Measurements from ENCODE around the gene BTBD9. TPM values are rescaled to one million over a fixed set of nuclear protein-coding genes. Genes with fewer than 3 reads are reported as not detected.

BTBD9 gene
- total RNA-seq, 1 experiment from 2014 or later: 10.8 TPM

DNA sequence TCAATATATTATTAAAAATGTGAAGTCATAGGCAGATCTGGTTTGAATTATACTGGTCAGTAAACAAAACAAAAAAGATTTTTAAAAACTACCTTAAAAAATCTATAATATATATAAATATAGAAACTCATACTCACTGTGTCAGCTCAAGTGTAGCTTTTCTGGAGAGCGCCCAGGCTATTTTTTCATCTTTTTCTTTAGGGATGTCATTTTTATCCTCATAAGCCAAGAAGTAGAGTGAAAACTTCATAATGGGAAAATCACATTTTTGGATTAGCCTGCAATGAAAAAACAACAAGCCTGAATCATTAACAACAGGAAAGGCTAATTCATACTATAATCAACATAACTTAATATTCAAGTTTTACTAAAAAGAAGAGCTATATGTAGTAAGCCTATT is 44.5 kb upstream of the BTBD9 start:
- Histone ChIP-seq H3K27ac (no peak overlapping the region), H4K20me1 (ENCODE audit: insufficient read depth) (peaks cover 10% of the 10 kb centered on the region), H3K4me2 (no peak overlapping the region), H3K4me1 (replicated peaks; ENCODE audit: insufficient read depth) (no peaks in the 10 kb centered on the region), H3K9me3 (ENCODE audit: insufficient read depth, low read depth) (no peaks in the 10 kb centered on the region), H3K79me2 (ENCODE audit: low read depth) (peaks cover 19% of the 10 kb centered on the region; the same call in 1 of the 2 replicates), H3F3A (ENCODE audit: insufficient read depth, low read depth) (no peaks in the 10 kb centered on the region), H3K27me3 (ENCODE audit: insufficient read depth, low read depth) (no peaks in the 10 kb centered on the region), H3K36me3 (ENCODE audit: low read depth) (peaks cover 25% of the 10 kb centered on the region; the same call in 1 of the 2 replicates), H2AFZ (no peak overlapping the region), H3K4me3 (no peak overlapping the region), H3K9me2 (ENCODE audit: insufficient read depth) (no peaks in the 10 kb centered on the region)
- no peak for TF ChIP-seq EZH2 (IDR thresholded peaks at IDR 0.05; ENCODE audit: low read depth)
- TF ChIP-seq CTCF (conservative IDR thresholded peaks at IDR 0.05): no peak
- intact Hi-C loops (cut with micrococcal nuclease; ENCODE audit: unreplicated experiment): no loop called here
- ChIA-PET POLR2A (ENCODE audit: unreplicated experiment) (interaction anchor here (0.8 kb wide), 1 partner anchor 92 kb away, joined by 11 read pairs; no protein-coding TSS in a partner anchor), CTCF (no interaction called here)
- BruUV-seq (replicated peaks): no TSS peak
- DNase-seq: no peak

GRCh38 chr6:38681850-38682249 is 42.1 kb upstream of the BTBD9 start:
- POLR2A ChIA-PET (ENCODE audit: unreplicated experiment): no interaction called here

GRCh38 chr6:38679668-38680067 is 39.9 kb upstream of the BTBD9 start:
- no peak overlapping the region for H2AFZ ChIP-seq
- no peaks in the 10 kb centered on the region for H4K20me1 ChIP-seq (ENCODE audit: insufficient read depth)
- intact Hi-C loops (cut with micrococcal nuclease; ENCODE audit: unreplicated experiment): loop anchor here (10.0 kb wide), 1 partner anchor 985 kb away; the partner anchor contains the start of gene MDGA1
- H3K4me1 ChIP-seq (replicated peaks; ENCODE audit: insufficient read depth): no peaks in the 10 kb centered on the region
- H3F3A ChIP-seq (ENCODE audit: insufficient read depth, low read depth): peaks cover 6% of the 10 kb centered on the region
- CTCF ChIA-PET: no interaction called here
- no peak overlapping the region for H3K27ac ChIP-seq
- no peaks in the 10 kb centered on the region for H3K9me2 ChIP-seq (ENCODE audit: insufficient read depth)
- TF ChIP-seq EZH2 (IDR thresholded peaks at IDR 0.05; ENCODE audit: low read depth) (no peak), CTCF (conservative IDR thresholded peaks at IDR 0.05) (no peak)
- peaks cover 37% of the 10 kb centered on the region for H3K36me3 ChIP-seq (ENCODE audit: low read depth)
- H3K4me3 ChIP-seq: no peak overlapping the region
- no peak for DNase-seq
- no TSS peak for BruUV-seq (replicated peaks)
- no peaks in the 10 kb centered on the region for H3K79me2 ChIP-seq (ENCODE audit: low read depth)
- H3K9me3 ChIP-seq (ENCODE audit: insufficient read depth, low read depth): no peaks in the 10 kb centered on the region
- H3K4me2 ChIP-seq: no peak overlapping the region
- POLR2A ChIA-PET (ENCODE audit: unreplicated experiment): no interaction called here
- no peaks in the 10 kb centered on the region for H3K27me3 ChIP-seq (ENCODE audit: insufficient read depth, low read depth)

More at GRCh38 chr6:38681850-38682249, 42.1 kb upstream of the BTBD9 start:
- Histone ChIP-seq H3K27ac (no peak overlapping the region), H3K79me2 (ENCODE audit: low read depth) (peaks cover 2% of the 10 kb centered on the region; the same call in 1 of the 2 replicates), H3K27me3 (ENCODE audit: insufficient read depth, low read depth) (no peaks in the 10 kb centered on the region), H3K9me2 (ENCODE audit: insufficient read depth) (no peaks in the 10 kb centered on the region), H4K20me1 (ENCODE audit: insufficient read depth) (peaks cover 5% of the 10 kb centered on the region), H3F3A (ENCODE audit: insufficient read depth, low read depth) (no peaks in the 10 kb centered on the region), H3K4me3 (no peak overlapping the region), H3K36me3 (ENCODE audit: low read depth) (peaks cover 35% of the 10 kb centered on the region), H3K9me3 (ENCODE audit: insufficient read depth, low read depth) (no peaks in the 10 kb centered on the region), H3K4me1 (replicated peaks; ENCODE audit: insufficient read depth) (no peaks in the 10 kb centered on the region), H2AFZ (no peak overlapping the region), H3K4me2 (no peak overlapping the region)
- BruUV-seq (replicated peaks): no TSS peak
- TF ChIP-seq CTCF (conservative IDR thresholded peaks at IDR 0.05) (no peak), EZH2 (IDR thresholded peaks at IDR 0.05; ENCODE audit: low read depth) (no peak)
- no peak for DNase-seq
- CTCF ChIA-PET: interaction anchor here (0.7 kb wide), 1 partner anchor 345 kb away, joined by 3 read pairs; no protein-coding TSS in a partner anchor
- intact Hi-C loops (cut with micrococcal nuclease; ENCODE audit: unreplicated experiment): no loop called here

Measured in PC-9 (cell line).